Fibroblast of lung (primary cell): ENCODE results near the gene SENP1. TPM values are rescaled to one million over a fixed set of nuclear protein-coding genes. Genes with fewer than 3 reads are reported as not detected.
A peak's percentile ranks its signal among the peaks of the same experiment; 100 is the strongest.

Source experiments
- DNase-seq, 2 donors: peaks; one replicate each; pipeline versions ENCODE4 v3.0.0 to v3.0.0-alpha.2; 2010; ENCODE audit warnings: low read depth in 2 of 2
- H2AFZ ChIP-seq: 2 replicates; pipeline ENCODE4 v1.5.1; 2012; ENCODE audit warnings: low read length, control low read depth, inconsistent platforms
- H3K27ac ChIP-seq: 2 replicates; pipeline ENCODE4 v1.5.1; 2011; ENCODE audit warnings: low read length, control low read depth; ENCODE audit not compliant: insufficient read depth
- H3K27me3 ChIP-seq: 2 replicates; pipeline ENCODE4 v1.5.1; 2011; ENCODE audit warnings: mild to moderate bottlenecking, low read length; ENCODE audit not compliant: control insufficient read depth, insufficient read depth
- H3K36me3 ChIP-seq: 2 replicates; pipeline ENCODE4 v1.5.1; 2011; ENCODE audit warnings: low read length; ENCODE audit not compliant: control insufficient read depth, insufficient read depth
- H3K4me1 ChIP-seq: 2 replicates; pipeline ENCODE4 v1.5.1; 2011; ENCODE audit warnings: low read length; ENCODE audit not compliant: control insufficient read depth, insufficient read depth; ENCODE audit errors: extremely low read depth
- H3K4me2 ChIP-seq: 2 replicates; pipeline ENCODE4 v1.5.1; 2011; ENCODE audit warnings: low read length, control low read depth; ENCODE audit not compliant: insufficient read depth; ENCODE audit errors: extremely low read depth
- H3K4me3 ChIP-seq, 4 experiments: fragments of 200-600 bp in 1 of 4; sonication (generic) in 1 of 4; replicated peaks in 1 of 4; 2 replicates each; pipeline ENCODE4 v1.5.1; 2011 to 2016; ENCODE audit warnings: low read length in 4 of 4, low read depth in 3 of 4, mild to moderate bottlenecking in 3 of 4, control low read depth in 2 of 4, inconsistent platforms in 1 of 4, mixed read lengths in 1 of 4; ENCODE audit not compliant: insufficient read depth in 1 of 4; ENCODE audit errors: control extremely low read depth in 1 of 4
- H3K79me2 ChIP-seq: 2 replicates; pipeline ENCODE4 v1.5.1; 2012; ENCODE audit warnings: mild to moderate bottlenecking, low read length, inconsistent platforms; ENCODE audit not compliant: control insufficient read depth, insufficient read depth
- H3K9ac ChIP-seq: 2 replicates; pipeline ENCODE4 v1.5.1; 2011; ENCODE audit warnings: mild to moderate bottlenecking, low read length, control low read depth; ENCODE audit not compliant: insufficient read depth
- H3K9me3 ChIP-seq: 2 replicates; pipeline ENCODE4 v1.5.1; 2012; ENCODE audit warnings: low read depth, low read length; ENCODE audit not compliant: control insufficient read depth, insufficient read depth
- H4K20me1 ChIP-seq: 2 replicates; pipeline ENCODE4 v1.5.1; 2011; ENCODE audit warnings: low read length; ENCODE audit not compliant: control insufficient read depth, insufficient read depth; ENCODE audit errors: extremely low read depth
- CTCF ChIP-seq, 2 donors: IDR thresholded peaks in 1 of 2; conservative IDR thresholded peaks in 1 of 2; 1 replicate in 1 of 2; 2 replicates in 1 of 2; pipeline ENCODE4 v1.5.1; 2011 to 2012; ENCODE audit warnings: low read length in 2 of 2, control low read depth in 1 of 2, inconsistent platforms in 1 of 2, low read depth in 1 of 2, mild to moderate bottlenecking in 1 of 2
- EZH2 ChIP-seq: IDR thresholded peaks from 2 replicates; pipeline ENCODE4 v1.5.1; 2012; ENCODE audit warnings: low read length, control low read depth, mild to moderate bottlenecking; ENCODE audit errors: missing control alignments
- polyA plus RNA-seq, 2 donors: library from polyadenylated mRNA; depleted of rRNA in 1 of 2; stranded (reverse) in 1 of 2; unstranded in 1 of 2; fragments of >200 nt; gene quantifications; 2 replicates each; pipeline ENCODE4 v1.2.1, GENCODE V29; 2011 to 2012; ENCODE audit warnings: missing spikeins in 1 of 2
- total RNA-seq: library from RNA; depleted of rRNA; stranded (reverse); fragments of >200 nt; gene quantifications from 2 replicates; pipeline ENCODE4 v1.2.1, GENCODE V29; 2014

Gene SENP1
- total and polyA plus RNA-seq, 2 donors (not counting 1 experiment from before 2014, with no cell fraction given), result 14.7 to 17.9 TPM

DNA sequence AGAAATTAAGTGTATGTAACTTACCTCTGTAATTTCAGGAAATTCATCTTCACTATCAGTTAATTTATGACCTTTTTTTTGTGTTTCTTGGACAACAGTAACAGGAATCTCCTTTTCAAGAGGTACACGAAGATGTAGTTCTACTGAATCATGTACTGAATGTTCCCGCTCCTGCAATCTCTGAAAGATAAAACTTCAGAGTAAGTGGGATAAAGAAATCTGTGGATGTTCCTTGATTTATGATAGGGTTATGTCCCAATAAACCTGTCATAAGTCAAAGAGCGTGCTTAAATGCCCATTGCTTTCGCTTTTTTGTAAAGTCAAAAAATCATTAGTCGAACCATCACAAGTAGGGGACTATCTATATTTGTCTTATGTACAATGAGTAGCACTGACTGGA, 40.8 kb downstream of the SENP1 start:
- Histone ChIP-seq H2AFZ (no peak overlapping the region), H3K4me1 (no peaks in the 10 kb centered on the region), H3K9me3 (no peaks in the 10 kb centered on the region), H3K4me2 (no peak overlapping the region), H4K20me1 (no peaks in the 10 kb centered on the region), H3K79me2 (no peaks in the 10 kb centered on the region), H3K9ac (no peak overlapping the region), H3K27ac (no peak overlapping the region), H3K4me3 (no peak overlapping the region), H3K36me3 (peaks cover 4% of the 10 kb centered on the region), H3K27me3 (no peaks in the 10 kb centered on the region)
- DNase-seq, result no peak
- TF ChIP-seq EZH2, result no peak
- TF ChIP-seq CTCF (conservative IDR thresholded peaks at IDR 0.05 in 1 of 2, IDR thresholded peaks at IDR 0.05 in 1 of 2; ENCODE audit: low read depth in 1 of 2, low read length in 2 of 2), result no peak

DNA sequence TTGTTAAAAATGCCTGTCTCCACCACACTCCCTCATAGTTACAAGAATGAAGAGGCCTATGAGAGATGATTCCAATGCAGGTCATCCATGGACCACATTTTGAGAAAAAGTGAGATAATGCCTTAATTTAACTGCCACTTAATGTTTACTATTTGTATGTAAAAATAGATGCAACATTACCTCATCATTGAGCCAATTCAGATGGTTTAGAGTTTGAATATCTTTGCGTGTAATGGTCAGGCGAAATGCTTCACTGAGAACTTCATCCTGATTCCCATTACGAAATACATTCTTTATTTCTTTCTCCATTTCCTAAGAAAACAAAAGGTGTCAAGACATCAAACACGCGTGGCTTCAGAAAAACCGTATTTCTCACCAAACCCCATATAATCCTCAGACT, 42.3 kb downstream of the SENP1 start:
- Histone ChIP-seq H3K4me1 (no peaks in the 10 kb centered on the region), H4K20me1 (no peaks in the 10 kb centered on the region), H3K9ac (no peak overlapping the region), H3K79me2 (no peaks in the 10 kb centered on the region), H3K27me3 (no peaks in the 10 kb centered on the region), H3K9me3 (no peaks in the 10 kb centered on the region), H3K4me3 (no peak overlapping the region), H3K27ac (no peak overlapping the region), H2AFZ (no peak overlapping the region), H3K36me3 (peaks cover 4% of the 10 kb centered on the region), H3K4me2 (no peak overlapping the region)
- no peak for DNase-seq
- TF ChIP-seq CTCF (conservative IDR thresholded peaks at IDR 0.05 in 1 of 2, IDR thresholded peaks at IDR 0.05 in 1 of 2; ENCODE audit: low read depth in 1 of 2, low read length in 2 of 2) (no peak), EZH2 (no peak)

- no peak overlapping the region for H3K27ac ChIP-seq
- peaks cover 4% of the 10 kb centered on the region for H3K36me3 ChIP-seq
- no peaks in the 10 kb centered on the region for H3K9me3 ChIP-seq
- H3K79me2 ChIP-seq, result no peaks in the 10 kb centered on the region
- H3K9ac ChIP-seq, result no peak overlapping the region
- no peaks in the 10 kb centered on the region for H3K27me3 ChIP-seq
- H3K4me1 ChIP-seq, result no peaks in the 10 kb centered on the region
- H2AFZ ChIP-seq, result no peak overlapping the region
- TF ChIP-seq EZH2 (no peak), CTCF (conservative IDR thresholded peaks at IDR 0.05 in 1 of 2, IDR thresholded peaks at IDR 0.05 in 1 of 2; ENCODE audit: low read depth in 1 of 2, low read length in 2 of 2) (no peak)
- no peaks in the 10 kb centered on the region for H4K20me1 ChIP-seq
- DNase-seq, result peak in 1 of 2 donors; percentile 6
- H3K4me3 ChIP-seq, result no peak overlapping the region
- no peak overlapping the region for H3K4me2 ChIP-seq
Observed at GRCh38 chr12:48061938-48062719, 43.8 kb downstream of the SENP1 start.
